HCT116 (cell line): Measurements from ENCODE around the gene C14orf132. TPM values are rescaled to one million over a fixed set of nuclear protein-coding genes. Genes with fewer than 3 reads are reported as not detected.

Source experiments
- ATAC-seq: fragments of 200-7000 bp; cut with Tn5 transposase; 2 replicates; pipeline ENCODE4 v1.9.1; 2020; ENCODE audit warnings: mild to moderate bottlenecking, moderate library complexity
- BruUV-seq: library from RNA; stranded (reverse); fragments of 400-500 nt; replicated peaks from 2 replicates; lab custom pipeline; 2021; lab: Mats Ljungman, UMichigan
- CTCF ChIA-PET: fragments of 300-600 bp; sonication (Branson Sonifier 250); formaldehyde crosslinking; loops from one replicate; lab custom pipeline; 2021; ENCODE audit warnings: antibody characterized with exemption; lab: Charles Lee
- POLR2A ChIA-PET: fragments of 300-600, 350-600 bp; sonication (Branson Sonifier 250); formaldehyde crosslinking; loops from one replicate; lab custom pipeline; 2021; ENCODE audit warnings: antibody characterized with exemption; lab: Charles Lee
- RAD21 ChIA-PET, 2 experiments: fragments of 300-600 bp; sonication (Branson Sonifier 250); formaldehyde crosslinking; loops; one replicate each; lab custom pipeline; 2023; ENCODE audit warnings: low total read pairs in 2 of 2; ENCODE audit not compliant: uncharacterized antibody in 2 of 2, unreplicated experiment in 2 of 2, low non-redundant PET in 1 of 2; lab: Charles Lee
- DNase-seq: peaks from one replicate; pipeline ENCODE4 v3.0.0-alpha.2; 2010; ENCODE audit warnings: low read depth, low spot score
- H2AFZ ChIP-seq: fragments of 200-600 bp; shearing (Covaris generic), sonication (generic); 2 replicates; pipeline ENCODE4 v1.6.1; 2017; ENCODE audit warnings: low read depth, mixed run types, mixed read lengths, antibody characterized with exemption, low read length; ENCODE audit not compliant: poor library complexity, severe bottlenecking
- H3K27ac ChIP-seq: 2 replicates; pipeline ENCODE4 v1.5.1; 2012; ENCODE audit warnings: low read depth, low read length
- H3K27me3 ChIP-seq: fragments of 200-600 bp; sonication (generic); 2 replicates; pipeline ENCODE4 v1.6.1; 2016; ENCODE audit warnings: mixed run types, low read length, mixed read lengths; ENCODE audit not compliant: insufficient read depth
- H3K36me3 ChIP-seq, 2 experiments: fragments of 200-500 bp in 1 of 2; fragments of 200-600 bp in 1 of 2; sonication (Bioruptor generic) in 1 of 2; sonication (generic) in 1 of 2; 2 replicates each; pipeline versions ENCODE4 v1.5.1 to v1.6.1; 2014 to 2016; ENCODE audit warnings: low read length in 2 of 2, inconsistent platforms in 1 of 2, mixed read lengths in 1 of 2, mixed run types in 1 of 2; ENCODE audit not compliant: insufficient read depth in 2 of 2, control insufficient read depth in 1 of 2
- H3K4me1 ChIP-seq, 2 experiments: fragments of 200-600 bp in 1 of 2; sonication (generic) in 1 of 2; 2 replicates each; pipeline versions ENCODE4 v1.5.1 to v1.6.1; 2012 to 2017; ENCODE audit warnings: low read length in 2 of 2, inconsistent platforms in 1 of 2, mild to moderate bottlenecking in 1 of 2, mixed read lengths in 1 of 2, mixed run types in 1 of 2, moderate library complexity in 1 of 2; ENCODE audit not compliant: insufficient read depth in 2 of 2, control insufficient read depth in 1 of 2
- H3K4me2 ChIP-seq: fragments of 200-600 bp; sonication (generic); 2 replicates; pipeline ENCODE4 v1.6.1; 2017; ENCODE audit warnings: mixed run types, low read length, mixed read lengths
- H3K4me3 ChIP-seq, 2 experiments: fragments of 200-600 bp in 1 of 2; sonication (generic) in 1 of 2; replicated peaks in 1 of 2; 2 replicates each; pipeline ENCODE4 v1.5.1; 2011 to 2016; ENCODE audit warnings: low read length in 2 of 2, control low read depth in 1 of 2, low read depth in 1 of 2, mild to moderate bottlenecking in 1 of 2, mixed read lengths in 1 of 2, mixed run types in 1 of 2
- H3K79me2 ChIP-seq: fragments of 200-600 bp; sonication (generic); 2 replicates; pipeline ENCODE4 v1.6.1; 2017; ENCODE audit warnings: mild to moderate bottlenecking, mixed run types, low read length, moderate library complexity, mixed read lengths; ENCODE audit not compliant: insufficient read depth
- H3K9ac ChIP-seq: fragments of 200-600 bp; sonication (generic); 2 replicates; pipeline ENCODE4 v1.6.1; 2016; ENCODE audit warnings: low read length, mixed read lengths
- H3K9me2 ChIP-seq: fragments of 200-600 bp; sonication (generic), shearing (Covaris generic); 2 replicates; pipeline ENCODE4 v1.6.1; 2017; ENCODE audit warnings: mixed run types, mild to moderate bottlenecking, moderate library complexity; ENCODE audit not compliant: insufficient read depth
- H3K9me3 ChIP-seq, 2 experiments: fragments of 200-500 bp in 1 of 2; fragments of 200-600 bp in 1 of 2; sonication (Bioruptor generic) in 1 of 2; sonication (generic) in 1 of 2; 2 replicates each; pipeline ENCODE4 v1.6.1; 2014 to 2017; ENCODE audit warnings: low read length in 2 of 2, mixed read lengths in 2 of 2, inconsistent platforms in 1 of 2, low read depth in 1 of 2, mild to moderate bottlenecking in 1 of 2, mixed run types in 1 of 2, moderate library complexity in 1 of 2; ENCODE audit not compliant: control insufficient read depth in 1 of 2, insufficient read depth in 1 of 2
- H4K20me1 ChIP-seq: fragments of 200-600 bp; sonication (generic), shearing (Covaris generic); 2 replicates; pipeline ENCODE4 v1.6.1; 2017; ENCODE audit warnings: mixed run types, mild to moderate bottlenecking, moderate library complexity; ENCODE audit not compliant: insufficient read depth
- CBX3 ChIP-seq: IDR thresholded peaks from 2 replicates; pipeline ENCODE4 v1.6.1; 2012; ENCODE audit warnings: low read depth
- CEBPB ChIP-seq: IDR thresholded peaks from 2 replicates; pipeline ENCODE4 v1.6.1; 2012; ENCODE audit warnings: low read depth
- ELF1 ChIP-seq: IDR thresholded peaks from 2 replicates; pipeline ENCODE4 v1.6.1; 2012; ENCODE audit warnings: low read depth, borderline replicate concordance
- EZH2phosphoT487 ChIP-seq: fragments of 200-600 bp; IDR thresholded peaks from 2 replicates; pipeline ENCODE4 v1.6.1; 2018; ENCODE audit warnings: antibody characterized with exemption, borderline replicate concordance
- FOSL1 ChIP-seq: IDR thresholded peaks from 2 replicates; pipeline ENCODE4 v1.6.1; 2012; ENCODE audit warnings: low read depth
- POLR2A ChIP-seq: IDR thresholded peaks from 2 replicates; pipeline ENCODE4 v1.7.0; 2011; ENCODE audit warnings: borderline replicate concordance; ENCODE audit not compliant: insufficient read depth, insufficient read length; ENCODE audit errors: extremely low read depth
- POLR2AphosphoS5 ChIP-seq: IDR thresholded peaks from 2 replicates; pipeline ENCODE4 v1.6.1; 2011; ENCODE audit warnings: mild to moderate bottlenecking, low read depth, low read length, moderate library complexity
- ZFX ChIP-seq: fragments of 450-650 bp; IDR thresholded peaks from 2 replicates; pipeline ENCODE4 v1.6.1; 2017
- intact Hi-C: fragments of 100-400 bp; cut with micrococcal nuclease; formaldehyde crosslinking; loops from 2 replicates; pipeline ENCODE4 v1.10.0; 2022
- total RNA-seq: library from RNA; stranded (reverse); gene quantifications from one replicate; pipeline ENCODE4 v1.2.1, GENCODE V29; 2021; ENCODE audit not compliant: unreplicated experiment

The C14orf132 gene
- total RNA-seq, 1 experiment from 2014 or later: 3.4 TPM

DNA sequence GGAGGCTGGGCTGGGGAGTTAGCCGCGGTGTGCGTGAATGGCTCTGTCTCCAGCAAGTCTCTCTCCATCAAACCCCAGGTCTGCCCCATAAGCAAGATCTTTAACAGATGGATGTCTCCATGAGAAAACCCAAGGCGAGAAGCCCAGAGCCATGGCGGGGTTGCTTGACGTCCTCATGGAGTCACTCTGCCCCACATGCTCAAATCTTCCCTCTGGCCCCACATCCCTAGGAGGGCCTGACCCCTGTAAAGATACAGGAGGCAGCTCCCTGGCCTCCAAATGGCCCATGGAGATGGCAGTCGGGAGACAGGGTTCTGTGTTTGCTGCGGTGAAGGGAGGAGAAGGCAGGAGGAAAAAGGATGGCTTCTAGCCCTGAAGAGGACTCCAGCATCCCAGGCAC, 49.3 kb downstream of the C14orf132 start:
- Histone ChIP-seq H3K27ac (no peak overlapping the region), H3K36me3 (no peaks in the 10 kb centered on the region; a peak in 1 of 4 replicates), H3K4me3 (no peak overlapping the region), H4K20me1 (no peaks in the 10 kb centered on the region)
- TF ChIP-seq FOSL1 (no peak), POLR2AphosphoS5 (no peak), POLR2A (no peak), ZFX (no peak), CEBPB (no peak)
- TF ChIP-seq, all 23 proteins: peak for 0
- intact Hi-C loops: no loop called here
- Histone ChIP-seq H3K4me2 (no peak overlapping the region), H3K9me2 (no peaks in the 10 kb centered on the region), H2AFZ (no peak overlapping the region), H3K4me1 (peaks cover 11 to 25% of the 10 kb centered on the region in 2 experiments), H3K79me2 (no peaks in the 10 kb centered on the region), H3K9me3 (no peaks in the 10 kb centered on the region), H3K9ac (no peak overlapping the region), H3K27me3 (no peaks in the 10 kb centered on the region)
- no TSS peak for BruUV-seq
- POLR2A ChIA-PET: no interaction called here
- ATAC-seq (no peak), DNase-seq (no peak)
- RAD21 ChIA-PET: no interaction called here
- CTCF ChIA-PET: no interaction called here

DNA sequence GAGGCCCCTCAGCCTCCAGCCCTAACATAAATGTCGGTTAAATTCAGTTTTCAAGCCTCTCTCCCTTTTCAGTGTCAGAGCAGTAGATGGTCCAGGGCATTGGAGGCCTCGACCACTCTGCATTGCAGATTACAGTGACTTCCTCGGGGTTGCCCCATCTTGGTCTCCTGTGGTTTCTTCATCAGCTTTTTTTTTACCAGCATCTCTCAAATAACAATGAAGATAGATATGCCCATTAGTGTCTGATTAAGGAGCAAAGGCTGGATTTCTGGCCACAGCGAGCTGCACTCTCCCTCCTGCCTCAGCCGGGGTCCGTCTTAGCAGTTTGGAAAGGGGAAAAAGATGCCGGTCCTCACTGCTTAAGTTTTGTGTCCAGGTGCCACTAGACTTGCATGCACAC, 49.7 kb downstream of the C14orf132 start:
- CTCF ChIA-PET: interaction anchor here (1.1 to 1.2 kb wide), 2 partner anchors 10 to 12 kb away, joined by 3 to 4 read pairs; no protein-coding TSS in a partner anchor
- DNase-seq (no peak), ATAC-seq (no peak)
- BruUV-seq: no TSS peak
- peaks cover 11 to 21% of the 10 kb centered on the region in 2 experiments for H3K4me1 ChIP-seq
- H3K9me2 ChIP-seq: no peaks in the 10 kb centered on the region
- H3K4me3 ChIP-seq: no peak overlapping the region
- RAD21 ChIA-PET: no interaction called here
- no peaks in the 10 kb centered on the region for H3K9me3 ChIP-seq
- H3K4me2 ChIP-seq: no peak overlapping the region
- H3K79me2 ChIP-seq: no peaks in the 10 kb centered on the region
- H3K36me3 ChIP-seq: no peaks in the 10 kb centered on the region; a peak in 1 of 4 replicates
- no peaks in the 10 kb centered on the region for H4K20me1 ChIP-seq
- intact Hi-C loops: no loop called here
- H3K9ac ChIP-seq: no peak overlapping the region
- TF ChIP-seq POLR2A (no peak), ELF1 (no peak), CBX3 (no peak), POLR2AphosphoS5 (no peak), EZH2phosphoT487 (no peak)
- POLR2A ChIA-PET: no interaction called here
- no peak overlapping the region for H2AFZ ChIP-seq
- no peaks in the 10 kb centered on the region for H3K27me3 ChIP-seq
- H3K27ac ChIP-seq: no peak overlapping the region
